PC-3 (cell line): Measurements from ENCODE around the gene PI4KB. TPM values are rescaled to one million over a fixed set of nuclear protein-coding genes. Genes with fewer than 3 reads are reported as not detected.
A peak's percentile ranks its signal among the peaks of the same experiment; 100 is the strongest.

Experiments used
- ATAC-seq: fragments of 200-7000 bp; cut with Tn5 transposase; 2 replicates; pipeline ENCODE4 v1.9.1; 2020; ENCODE audit warnings: mild to moderate bottlenecking, moderate library complexity
- BruUV-seq: library from RNA; stranded (reverse); fragments of 400-500 nt; replicated peaks from 2 replicates; lab custom pipeline; 2021; lab: Mats Ljungman, UMichigan
- CTCF ChIA-PET: fragments of 300-600 bp; sonication (Branson Sonifier 250); formaldehyde crosslinking; loops from one replicate; lab custom pipeline; 2022; ENCODE audit warnings: antibody characterized with exemption; lab: Charles Lee
- POLR2A ChIA-PET: fragments of 300-600 bp; sonication (Branson Sonifier 250); formaldehyde crosslinking; loops from one replicate; lab custom pipeline; 2022; ENCODE audit warnings: antibody characterized with exemption; ENCODE audit not compliant: unreplicated experiment; lab: Charles Lee
- DNase-seq: peaks from one replicate; pipeline ENCODE4 v3.0.0-alpha.2; 2015
- H2AFZ ChIP-seq: fragments of 300-600 bp; sonication (generic); 2 replicates; pipeline ENCODE4 v1.6.0; 2016; ENCODE audit warnings: antibody characterized with exemption, low read length
- H3F3A ChIP-seq: fragments of 300-600 bp; sonication (generic); one replicate; pipeline ENCODE4 v1.6.0; 2017; ENCODE audit warnings: antibody characterized with exemption, low read length, control low read depth, mild to moderate bottlenecking; ENCODE audit not compliant: unreplicated experiment
- H3K27ac ChIP-seq: fragments of 300-600 bp; sonication (generic); 2 replicates; pipeline ENCODE4 v1.5.1; 2016; ENCODE audit warnings: mild to moderate bottlenecking, low read length
- H3K27me3 ChIP-seq: fragments of 300-600 bp; sonication (generic); 2 replicates; pipeline ENCODE4 v1.6.1; 2016; ENCODE audit warnings: low read length, mixed read lengths
- H3K36me3 ChIP-seq: fragments of 300-600 bp; sonication (generic); 2 replicates; pipeline ENCODE4 v1.6.1; 2016; ENCODE audit warnings: low read depth, mixed run types, low read length, mixed read lengths
- H3K4me1 ChIP-seq: fragments of 300-600 bp; sonication (generic); 2 replicates; pipeline ENCODE4 v1.5.1; 2016; ENCODE audit warnings: low read length; ENCODE audit not compliant: insufficient read depth
- H3K4me2 ChIP-seq: fragments of 300-600 bp; sonication (generic); 2 replicates; pipeline ENCODE4 v1.6.0; 2016; ENCODE audit warnings: low read length
- H3K4me3 ChIP-seq: fragments of 300-600 bp; sonication (generic); 2 replicates; pipeline ENCODE4 v1.5.1; 2016; ENCODE audit warnings: mild to moderate bottlenecking, low read length, mixed read lengths
- H3K79me2 ChIP-seq: fragments of 300-600 bp; sonication (generic); 2 replicates; pipeline ENCODE4 v1.6.1; 2017; ENCODE audit warnings: low read length, mixed read lengths
- H3K9ac ChIP-seq: fragments of 300-600 bp; sonication (generic); 2 replicates; pipeline ENCODE4 v1.6.0; 2016; ENCODE audit warnings: mild to moderate bottlenecking, low read length
- H3K9me2 ChIP-seq: fragments of 300-600 bp; sonication (generic); replicated peaks from 2 replicates; pipeline ENCODE4 v1.6.1; 2016; ENCODE audit warnings: mixed run types, low read length, mixed read lengths
- H3K9me3 ChIP-seq: fragments of 300-600 bp; sonication (generic); 2 replicates; pipeline ENCODE4 v1.6.1; 2016; ENCODE audit warnings: low read length, mixed read lengths
- H4K20me1 ChIP-seq: fragments of 300-600 bp; sonication (generic); 2 replicates; pipeline ENCODE4 v1.6.1; 2016; ENCODE audit warnings: low read length, mixed read lengths
- EZH2 ChIP-seq: fragments of 300-600 bp; sonication (generic); IDR thresholded peaks from one replicate; pipeline ENCODE4 v1.6.1; 2017; ENCODE audit warnings: antibody characterized with exemption, mild to moderate bottlenecking, low read length; ENCODE audit not compliant: unreplicated experiment
- EZH2phosphoT487 ChIP-seq: fragments of 300-600 bp; sonication (generic); IDR thresholded peaks from 2 replicates; pipeline ENCODE4 v1.6.1; 2018; ENCODE audit warnings: mild to moderate bottlenecking, antibody characterized with exemption, low read length, borderline replicate concordance
- intact Hi-C: fragments of 100-400 bp; cut with micrococcal nuclease; formaldehyde crosslinking; loops from 2 replicates; pipeline ENCODE4 v1.9.0; 2023
- total RNA-seq: library from RNA; depleted of rRNA; stranded (reverse); fragments of >200 nt; gene quantifications from 2 replicates; pipeline ENCODE4 v1.2.3, GENCODE V29; 2014
- TF ChIP-seq, protein P1 (sequence below): fragments of 300-600 bp; sonication (generic); conservative IDR thresholded peaks from 2 replicates; pipeline ENCODE4 v1.5.1; 2017; ENCODE audit warnings: antibody characterized with exemption, low read depth, mild to moderate bottlenecking, low read length

The PI4KB gene
- total RNA-seq, 1 experiment from 2014 or later, result 99.5 TPM

DNA sequence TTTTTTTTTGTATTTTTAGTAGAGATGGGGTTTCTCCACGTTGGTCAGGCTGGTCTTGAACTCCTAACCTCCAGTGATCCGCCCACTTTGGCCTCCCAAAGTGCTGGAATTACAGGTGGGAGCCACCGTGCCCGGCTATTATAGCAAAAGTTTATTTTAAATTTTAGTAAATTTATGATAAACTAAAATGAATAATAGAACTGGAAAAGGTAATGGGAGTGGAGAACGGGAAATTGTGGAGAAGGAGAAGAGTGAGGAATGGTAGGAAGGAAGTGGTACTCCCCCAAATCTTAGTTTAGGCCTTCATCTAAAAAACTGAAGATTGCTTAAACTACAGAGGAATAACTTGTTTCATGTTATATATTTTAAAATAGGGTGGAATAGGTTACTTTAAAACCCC is 7.6 kb upstream of the PI4KB start:
- Histone ChIP-seq H3K4me2 (no peak overlapping the region), H3K27me3 (no peaks in the 10 kb centered on the region), H3K36me3 (no peaks in the 10 kb centered on the region), H2AFZ (no peak overlapping the region), H3K4me3 (no peak overlapping the region), H3F3A (no peaks in the 10 kb centered on the region), H4K20me1 (no peaks in the 10 kb centered on the region), H3K4me1 (no peaks in the 10 kb centered on the region), H3K9ac (no peak overlapping the region), H3K9me2 (no peaks in the 10 kb centered on the region), H3K9me3 (no peaks in the 10 kb centered on the region), H3K79me2 (no peaks in the 10 kb centered on the region), H3K27ac (no peak overlapping the region)
- CTCF ChIA-PET, result no interaction called here
- TF ChIP-seq EZH2phosphoT487, result no peak
- no peak for TF ChIP-seq EZH2
- TF ChIP-seq, protein P1, sequence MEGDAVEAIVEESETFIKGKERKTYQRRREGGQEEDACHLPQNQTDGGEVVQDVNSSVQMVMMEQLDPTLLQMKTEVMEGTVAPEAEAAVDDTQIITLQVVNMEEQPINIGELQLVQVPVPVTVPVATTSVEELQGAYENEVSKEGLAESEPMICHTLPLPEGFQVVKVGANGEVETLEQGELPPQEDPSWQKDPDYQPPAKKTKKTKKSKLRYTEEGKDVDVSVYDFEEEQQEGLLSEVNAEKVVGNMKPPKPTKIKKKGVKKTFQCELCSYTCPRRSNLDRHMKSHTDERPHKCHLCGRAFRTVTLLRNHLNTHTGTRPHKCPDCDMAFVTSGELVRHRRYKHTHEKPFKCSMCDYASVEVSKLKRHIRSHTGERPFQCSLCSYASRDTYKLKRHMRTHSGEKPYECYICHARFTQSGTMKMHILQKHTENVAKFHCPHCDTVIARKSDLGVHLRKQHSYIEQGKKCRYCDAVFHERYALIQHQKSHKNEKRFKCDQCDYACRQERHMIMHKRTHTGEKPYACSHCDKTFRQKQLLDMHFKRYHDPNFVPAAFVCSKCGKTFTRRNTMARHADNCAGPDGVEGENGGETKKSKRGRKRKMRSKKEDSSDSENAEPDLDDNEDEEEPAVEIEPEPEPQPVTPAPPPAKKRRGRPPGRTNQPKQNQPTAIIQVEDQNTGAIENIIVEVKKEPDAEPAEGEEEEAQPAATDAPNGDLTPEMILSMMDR, result no peak
- ATAC-seq (no peak), DNase-seq (no peak)
- intact Hi-C loops, result no loop called here
- BruUV-seq, result no TSS peak
- POLR2A ChIA-PET, result no interaction called here

DNA sequence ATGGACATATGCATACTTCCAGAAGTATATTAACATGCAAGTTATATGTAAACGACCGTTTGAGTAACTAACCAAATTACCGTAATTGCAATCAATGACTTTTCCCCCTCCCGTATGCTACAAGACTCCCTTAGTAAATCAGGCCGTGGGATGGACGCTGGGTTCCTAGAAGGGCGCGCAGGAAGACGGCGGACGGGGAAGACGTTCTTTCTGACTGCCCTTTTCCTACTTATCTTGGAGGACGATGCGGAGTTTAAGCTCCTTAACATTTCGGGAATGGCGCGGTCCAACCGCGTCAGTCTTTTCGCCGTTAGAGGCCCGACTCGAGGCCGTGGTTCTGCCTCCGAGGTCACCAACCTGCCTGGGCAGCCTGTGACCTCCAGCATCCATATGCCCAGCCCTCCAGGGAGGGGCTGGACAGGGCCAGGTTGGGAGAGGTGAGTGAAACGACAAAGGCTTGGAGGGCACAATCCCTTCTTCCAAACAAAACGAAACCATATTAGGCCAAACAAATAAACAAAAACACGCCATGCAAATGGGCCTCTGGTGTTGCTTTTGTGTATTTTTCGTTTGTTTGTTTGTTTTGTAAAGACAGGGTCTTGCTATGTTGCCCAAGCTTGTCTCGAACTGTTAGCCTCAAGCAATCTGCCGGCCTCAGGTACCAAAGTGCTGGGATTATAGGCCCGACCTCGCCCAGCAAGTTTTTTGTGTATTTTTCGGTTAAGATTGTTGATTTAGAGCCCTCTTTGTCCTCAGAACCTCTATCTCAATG is 873 bp upstream of the PI4KB start:
- H3F3A ChIP-seq, result no peaks in the 10 kb centered on the region
- peak overlapping the region; percentile 72 for H3K4me3 ChIP-seq
- ATAC-seq (peak; percentile 10), DNase-seq (no peak)
- H3K9me3 ChIP-seq, result no peaks in the 10 kb centered on the region
- H2AFZ ChIP-seq, result peak overlapping the region; percentile 91
- H4K20me1 ChIP-seq, result no peaks in the 10 kb centered on the region; the same call in 1 of the 2 replicates
- TF ChIP-seq, protein P1, result no peak
- TF ChIP-seq EZH2phosphoT487, result no peak
- TF ChIP-seq EZH2, result no peak
- intact Hi-C loops, result loop anchor here (1.0 to 5.0 kb wide), 4 partner anchors 13 to 131 kb away; partner anchors contain the start of genes PIP5K1A and ZNF687
- no peaks in the 10 kb centered on the region for H3K9me2 ChIP-seq
- H3K4me2 ChIP-seq, result peak overlapping the region; percentile 98
- peaks cover 11% of the 10 kb centered on the region for H3K36me3 ChIP-seq
- BruUV-seq, result TSS peak; percentile 79
- peak overlapping the region; percentile 6; the same call in 1 of the 2 replicates for H3K27ac ChIP-seq
- peaks cover 41% of the 10 kb centered on the region for H3K79me2 ChIP-seq
- POLR2A ChIA-PET, result interaction anchor here (0.6 to 1.1 kb wide), 5 partner anchors 14 to 660 kb away, joined by 3 to 8 read pairs (median 7); no protein-coding TSS in a partner anchor
- H3K27me3 ChIP-seq, result no peaks in the 10 kb centered on the region
- H3K4me1 ChIP-seq, result peaks cover 37% of the 10 kb centered on the region
- peak overlapping the region; percentile 92 for H3K9ac ChIP-seq
- CTCF ChIA-PET, result interaction anchor here (0.6 to 4.2 kb wide), 3 partner anchors 12 to 212 kb away, joined by 5 to 35 read pairs (median 5); no protein-coding TSS in a partner anchor
